HG03342 (cell line): ENCODE results near the gene SNRNP35.
"Not testable (repeated sequence)": the region's sequence is repeated elsewhere in the genome, so short reads cannot be mapped to it uniquely, and the experiment has no call there.

Source experiments
- ATAC-seq: cut with Tn5 transposase; IDR thresholded peaks from one replicate; pipeline ENCODE4 v1.9.1; 2021; ENCODE audit warnings: mild to moderate bottlenecking, moderate library complexity; ENCODE audit not compliant: unreplicated experiment

The SNRNP35 gene

GRCh38 chr12:123487428-123487827, 29.5 kb downstream of the SNRNP35 start:
- no peak for ATAC-seq

DNA sequence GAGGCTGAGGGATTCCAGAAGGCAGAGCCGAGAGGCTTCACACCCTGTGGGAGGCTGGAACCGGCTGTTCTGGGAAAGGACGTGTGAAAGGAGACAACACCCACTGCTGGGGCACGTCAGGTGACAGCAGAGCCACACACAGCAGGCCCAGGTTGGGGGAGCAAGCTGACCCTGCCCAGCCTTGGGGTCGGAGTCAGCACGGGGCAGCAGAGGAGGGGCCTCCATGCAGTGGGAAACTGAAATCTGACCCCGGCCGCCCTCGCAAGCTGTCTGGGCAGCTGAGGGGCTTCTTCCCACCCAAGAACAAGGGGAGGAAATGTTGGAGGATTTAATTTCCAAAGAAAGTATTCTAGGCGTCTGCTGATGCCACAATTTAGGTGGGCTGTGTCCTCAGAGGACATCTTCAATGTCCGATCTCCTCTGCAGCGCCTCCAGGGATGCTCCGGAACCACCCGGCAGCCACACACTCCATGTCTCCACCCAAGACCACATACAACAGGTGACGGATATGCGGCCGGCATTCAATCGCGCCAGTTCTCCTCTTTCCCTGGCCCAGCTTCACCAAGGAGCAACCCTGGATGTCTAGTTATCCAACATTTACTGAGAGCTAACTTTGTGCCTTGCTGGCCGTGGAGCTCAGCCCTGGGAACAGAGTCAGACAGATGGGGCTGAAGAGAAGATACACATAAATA, 30.7 kb downstream of the SNRNP35 start:
- ATAC-seq, result no peak

DNA sequence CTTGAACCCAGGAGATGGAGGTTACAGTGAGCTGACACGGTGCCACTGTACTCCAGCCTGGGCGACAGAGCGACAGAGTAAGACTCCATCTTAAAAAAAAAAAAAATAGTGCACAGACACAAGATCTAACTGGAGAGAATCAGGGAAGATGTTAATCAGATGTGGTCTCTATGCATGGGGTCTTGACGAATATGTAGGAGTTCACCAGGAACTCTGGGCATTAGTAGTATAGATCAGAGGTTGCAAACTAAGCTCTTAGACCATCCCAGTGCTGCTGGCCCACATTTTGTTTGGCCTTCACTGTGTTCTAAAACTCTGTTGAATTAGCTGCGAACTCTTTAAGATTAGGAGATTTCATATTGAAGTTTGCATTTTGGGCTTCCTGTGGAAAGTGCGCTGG, 31.6 kb downstream of the SNRNP35 start:
- ATAC-seq, result no peak

DNA sequence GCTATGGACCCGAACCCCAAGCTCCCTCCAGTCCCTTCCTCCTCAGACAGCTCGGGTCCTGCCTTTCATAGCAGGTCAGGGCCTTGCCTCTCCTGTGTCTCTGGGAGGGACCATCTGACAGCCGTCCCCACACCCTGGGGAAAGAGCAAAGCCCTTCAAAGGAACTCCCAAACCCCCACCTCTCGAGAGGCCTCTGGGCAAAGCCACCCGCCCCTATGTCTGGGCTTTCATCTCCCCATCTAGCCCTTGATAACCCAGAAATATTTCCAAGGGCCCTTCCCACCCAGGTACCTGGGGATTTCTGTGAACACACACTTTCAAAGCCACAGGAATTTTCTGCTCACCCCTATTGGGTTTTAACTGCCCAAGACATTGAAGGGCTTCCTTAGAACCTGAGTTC, 32.1 kb downstream of the SNRNP35 start:
- no peak for ATAC-seq

DNA sequence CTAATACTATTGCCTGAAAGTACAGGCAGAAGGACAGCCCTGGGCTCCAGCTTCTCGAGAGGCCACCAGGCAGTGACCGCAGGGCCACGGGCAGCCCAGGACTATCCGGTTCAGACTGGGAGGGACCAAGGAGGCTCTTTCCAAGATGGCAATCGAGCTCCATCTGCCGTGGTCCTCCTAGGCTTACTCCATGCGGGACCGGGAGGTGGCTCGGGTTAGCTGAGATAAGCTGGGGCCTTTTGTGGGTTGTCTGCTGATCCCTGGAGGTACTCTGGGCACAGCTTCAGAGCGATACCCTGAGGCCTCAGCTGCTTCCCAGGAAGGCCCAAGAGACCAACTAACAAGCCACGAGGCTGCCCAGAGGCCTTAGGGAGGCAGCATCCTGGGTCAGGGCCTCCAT, 33.1 kb downstream of the SNRNP35 start:
- no peak for ATAC-seq

GRCh38 chr12:123491481-123491880, 33.5 kb downstream of the SNRNP35 start:
- no peak for ATAC-seq

GRCh38 chr12:123492339-123493039, 34.5 kb downstream of the SNRNP35 start:
- not testable (repeated sequence) for ATAC-seq

DNA sequence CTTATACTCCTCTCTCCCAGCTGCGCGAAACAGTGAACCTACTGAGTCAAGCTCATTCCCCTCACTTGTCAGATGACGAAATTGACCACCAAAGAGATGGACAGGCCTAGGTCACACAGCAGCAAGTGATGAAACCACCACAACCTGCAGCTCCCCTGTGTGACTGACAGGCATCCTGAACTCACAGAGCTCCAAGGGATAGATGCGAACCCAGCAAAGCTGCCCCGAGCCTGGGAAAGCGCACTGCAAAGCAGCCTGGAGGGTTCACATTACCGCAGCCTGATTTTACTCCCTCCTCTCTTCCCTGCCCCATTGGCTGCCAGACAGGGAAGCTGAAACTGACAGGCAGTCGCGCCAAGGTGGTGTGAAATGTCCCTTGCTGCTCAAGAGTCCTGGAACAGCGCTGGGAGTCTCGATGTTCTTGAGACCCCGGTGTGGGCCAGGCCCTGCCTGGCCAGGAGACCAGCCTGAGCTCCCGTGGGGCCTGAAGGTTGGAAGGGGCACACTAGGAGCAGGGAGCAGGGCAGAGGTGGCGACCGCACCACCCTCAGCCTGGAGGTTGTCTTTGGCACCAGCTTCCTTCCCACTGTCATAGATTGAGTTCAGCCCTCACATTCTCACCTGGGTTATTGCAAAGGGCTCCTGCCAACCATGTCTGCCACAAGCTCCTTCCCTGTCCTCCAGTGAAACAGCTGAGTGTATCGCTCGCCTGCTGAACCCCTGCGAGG, 36.3 kb downstream of the SNRNP35 start:
- no peak for ATAC-seq

DNA sequence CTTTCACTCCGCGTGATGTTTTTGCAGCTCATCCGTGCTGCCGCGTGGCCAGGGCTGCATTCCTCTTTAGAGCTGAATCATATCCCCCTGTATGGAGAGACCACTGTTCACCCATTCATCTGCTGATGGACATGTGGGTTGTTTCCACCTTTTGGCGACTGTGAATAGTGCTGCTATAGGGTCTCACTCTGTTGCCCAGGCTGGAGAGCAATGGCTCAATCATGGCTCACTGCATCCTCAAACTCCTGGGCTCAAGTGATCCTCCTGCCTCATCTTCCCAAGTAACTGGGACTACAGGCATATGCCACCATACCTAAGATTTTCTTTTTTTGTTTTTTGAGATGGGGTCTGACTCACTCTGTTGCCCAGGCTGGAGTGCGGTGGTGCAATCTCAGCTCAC, 39.1 kb downstream of the SNRNP35 start:
- ATAC-seq, result no peak

- no peak for ATAC-seq
These were observed 40.3 kb downstream of the SNRNP35 start for GRCh38 chr12:123498126-123498825.

DNA sequence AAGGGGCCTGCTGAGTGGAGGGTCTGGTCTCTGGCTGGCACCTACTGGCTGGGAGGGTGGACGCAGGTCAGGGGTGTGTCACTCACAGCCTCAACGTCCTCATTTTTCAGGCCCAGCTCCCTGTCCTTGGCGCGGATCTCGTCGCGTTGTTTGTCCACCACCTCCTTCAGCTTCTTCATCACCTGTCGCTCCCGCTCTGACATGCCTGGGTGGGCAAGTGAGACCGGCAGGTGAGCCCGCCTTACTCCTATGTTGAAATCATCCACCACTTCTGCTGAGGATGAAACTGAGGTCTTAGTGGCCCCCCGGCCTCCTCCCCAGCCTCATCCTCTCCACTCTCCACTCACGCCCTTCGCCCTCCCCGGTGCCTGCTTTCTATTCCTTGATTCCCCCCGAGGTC, 41.4 kb downstream of the SNRNP35 start:
- ATAC-seq, result no peak

- no peak for ATAC-seq
These were observed 44.3 kb downstream of the SNRNP35 start for GRCh38 chr12:123502163-123502704.

DNA sequence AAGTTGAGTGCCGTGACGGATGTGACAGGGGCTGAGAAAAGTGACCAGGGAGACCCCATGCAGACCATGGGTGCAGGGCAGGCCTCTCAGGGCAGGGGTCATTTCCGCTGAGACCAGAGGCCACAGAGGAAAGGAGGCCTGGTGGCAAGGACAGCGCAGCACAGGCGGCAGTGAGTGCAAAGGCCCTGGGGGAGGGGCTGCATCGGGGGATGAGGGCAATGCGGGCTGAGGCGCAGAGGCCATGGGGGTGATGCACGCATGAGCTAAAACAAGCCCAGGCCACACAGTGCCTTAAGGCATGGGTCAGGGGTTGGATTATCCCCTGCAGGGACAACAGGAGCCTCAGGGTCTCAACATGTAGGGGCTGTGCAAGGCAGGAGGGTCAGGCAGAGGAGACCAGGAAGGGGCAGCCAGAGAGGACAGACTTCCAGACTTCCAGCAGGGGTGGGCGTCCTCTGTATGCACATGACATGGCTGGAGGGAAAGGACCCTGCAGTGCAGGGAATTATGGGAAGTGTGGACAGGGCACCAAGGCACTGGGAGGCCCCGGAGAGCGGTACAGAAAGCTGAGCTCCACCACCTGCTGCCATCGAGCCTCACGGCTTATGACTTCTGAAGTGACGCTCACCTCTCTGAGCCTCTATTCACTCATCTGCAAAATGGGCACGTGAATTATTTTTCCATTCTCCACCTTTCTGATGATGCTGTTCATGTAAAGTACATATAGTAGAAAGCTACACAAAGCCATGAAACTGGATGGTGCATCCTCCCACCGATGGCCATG, 48.3 kb downstream of the SNRNP35 start:
- ATAC-seq, result no peak

- no peak for ATAC-seq
These were observed 48.9 kb downstream of the SNRNP35 start for GRCh38 chr12:123506843-123507236.

DNA sequence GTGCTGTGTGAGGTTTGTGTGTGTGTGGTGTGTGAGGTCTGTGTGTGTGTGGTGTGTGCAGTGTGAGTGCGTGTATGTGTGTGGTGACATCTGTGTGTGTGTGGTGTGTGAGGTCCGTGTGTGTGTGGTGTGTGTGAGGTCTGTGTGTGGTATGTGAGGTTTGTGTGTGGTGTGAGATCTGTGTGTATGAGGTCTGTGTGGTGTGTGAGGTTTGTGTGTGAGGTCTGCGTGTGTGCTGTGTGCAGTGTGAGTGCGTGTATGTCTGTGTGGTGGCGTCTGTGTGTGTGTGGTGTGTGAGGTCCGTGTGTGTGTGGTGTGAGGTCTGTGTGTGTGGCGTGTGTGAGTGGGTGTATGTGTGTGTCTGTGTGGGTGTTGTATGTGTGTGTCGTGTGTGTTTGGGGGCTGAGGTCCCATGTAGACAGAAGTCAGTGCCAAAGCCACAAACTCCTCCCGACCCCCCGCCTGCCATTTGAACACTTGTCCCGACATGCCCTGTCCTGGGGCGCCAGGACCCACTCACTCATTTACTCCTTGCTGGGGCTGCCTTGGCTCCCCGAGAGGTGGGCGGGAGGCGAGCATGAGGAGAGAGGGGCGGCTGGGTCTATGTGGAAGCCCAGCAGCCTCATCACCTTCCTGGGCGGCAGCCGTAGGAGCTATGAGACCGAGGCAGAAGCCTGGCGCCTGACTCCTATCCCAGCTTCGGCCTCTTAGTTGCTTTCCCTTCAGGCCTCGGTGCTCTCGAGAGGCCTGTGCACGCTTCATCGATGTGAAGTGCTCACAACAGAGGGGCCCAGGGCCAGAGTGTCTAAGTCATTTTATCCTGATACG, 55.1 kb downstream of the SNRNP35 start:
- ATAC-seq, result no peak

DNA sequence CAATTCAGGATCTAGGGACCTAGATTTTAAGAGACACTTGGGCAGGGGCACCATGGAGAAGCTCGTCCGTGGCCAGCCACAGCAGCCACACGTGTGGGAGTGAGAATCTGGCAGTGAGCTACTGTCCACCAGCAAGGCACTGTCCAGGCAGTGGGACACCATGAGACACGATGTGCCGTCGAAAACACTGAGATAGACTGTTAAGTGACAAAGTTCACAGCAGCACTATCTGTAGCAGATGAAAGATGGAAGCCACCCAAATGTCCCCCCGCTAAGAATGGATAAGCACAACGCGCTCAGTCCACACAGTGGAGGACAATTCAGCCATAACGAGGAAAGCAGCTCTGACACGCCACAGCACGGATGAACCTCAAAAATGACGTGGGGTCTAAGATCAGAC, 55.9 kb downstream of the SNRNP35 start:
- ATAC-seq, result no peak

DNA sequence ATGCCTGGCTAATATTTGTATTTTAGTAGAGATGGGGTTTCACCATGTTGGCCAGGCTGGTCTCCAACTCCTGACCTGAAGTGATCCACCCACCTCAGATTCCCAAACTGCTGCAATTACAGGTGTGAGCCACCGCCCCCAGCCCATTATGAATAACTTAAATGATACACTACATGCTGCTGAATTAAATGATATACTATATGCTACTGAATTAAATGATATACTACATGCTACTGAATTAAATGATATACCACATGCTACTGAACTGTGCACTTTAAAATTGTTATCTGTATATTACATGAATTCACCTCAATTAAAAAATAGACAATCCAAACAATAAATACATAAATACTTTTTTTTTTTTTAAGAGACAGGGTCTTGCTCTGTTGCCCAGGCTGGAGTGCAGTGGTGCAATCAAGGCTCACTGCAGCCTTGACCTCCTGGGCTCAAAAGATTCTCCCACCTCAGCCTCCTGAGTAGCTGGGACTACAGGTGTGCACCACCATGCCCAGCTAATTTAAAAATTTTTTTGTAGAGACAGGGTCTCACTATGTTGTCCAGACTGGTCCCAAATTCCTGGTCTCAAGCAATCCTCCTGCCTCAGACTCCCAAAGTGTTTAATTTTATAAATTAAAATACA, 56.8 kb downstream of the SNRNP35 start:
- not testable (repeated sequence) for ATAC-seq

DNA sequence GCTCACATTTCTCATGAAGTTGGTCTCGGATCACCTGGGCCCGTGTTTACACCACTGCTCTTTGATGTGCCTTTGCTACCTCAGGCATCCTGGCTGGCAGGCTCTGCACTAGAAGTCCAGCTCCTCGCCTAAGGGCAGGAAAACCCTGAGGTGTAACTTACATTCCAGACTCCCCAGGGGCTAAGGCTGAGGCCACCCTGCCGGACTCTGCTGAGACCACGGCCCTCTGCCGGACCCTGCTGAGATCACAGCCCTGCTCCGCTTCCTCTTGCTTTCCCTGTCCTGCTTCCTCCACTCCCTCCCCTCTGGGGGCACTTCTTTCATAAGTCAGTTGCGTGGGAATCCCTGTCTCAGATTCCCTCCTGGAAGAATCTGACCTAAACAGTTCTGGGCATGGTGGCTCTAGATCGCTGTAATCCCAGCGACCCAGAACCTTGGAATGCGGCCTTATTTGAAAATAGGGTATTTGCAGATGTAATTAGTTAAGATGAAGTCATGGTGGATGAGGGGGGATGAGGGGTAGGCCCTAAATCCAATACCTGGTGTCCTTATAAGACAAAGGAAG, 58.4 kb downstream of the SNRNP35 start:
- ATAC-seq, result no peak
